Neural cell (in vitro differentiated cells): ENCODE results near the gene HOPX. TPM values are rescaled to one million over a fixed set of nuclear protein-coding genes. Genes with fewer than 3 reads are reported as not detected.
"Not testable (repeated sequence)": the region's sequence is repeated elsewhere in the genome, so short reads cannot be mapped to it uniquely, and the experiment has no call there.

ENCODE experiments used
- H2AFZ ChIP-seq: fragments of 200-600, 300-800 bp; sonication (generic), shearing (Covaris generic); 2 replicates; pipeline ENCODE4 v1.6.0; 2014; ENCODE audit warnings: low read depth, mild to moderate bottlenecking, antibody characterized with exemption, low read length, moderate library complexity
- H3F3A ChIP-seq: fragments of 200-600 bp; shearing (Covaris generic); 2 replicates; pipeline ENCODE4 v1.6.1; 2016; ENCODE audit warnings: mild to moderate bottlenecking, moderate library complexity, mixed read lengths, antibody characterized with exemption, low read length; ENCODE audit not compliant: insufficient read depth, poor library complexity, severe bottlenecking
- H3K27ac ChIP-seq: fragments of 200-600, 300-800 bp; sonication (generic), shearing (Covaris generic); 2 replicates; pipeline ENCODE4 v1.5.1; 2014; ENCODE audit warnings: mild to moderate bottlenecking, low read length, moderate library complexity
- H3K27me3 ChIP-seq: fragments of 300-800, 200-600 bp; sonication (generic), shearing (Covaris generic); 2 replicates; pipeline ENCODE4 v1.6.0; 2014; ENCODE audit warnings: mild to moderate bottlenecking, low read depth, low read length, moderate library complexity; ENCODE audit not compliant: insufficient read depth
- H3K36me3 ChIP-seq: fragments of 300-800, 200-600 bp; sonication (generic), shearing (Covaris generic); 2 replicates; pipeline ENCODE4 v1.5.1; 2014; ENCODE audit warnings: mild to moderate bottlenecking, antibody characterized with exemption, low read length, moderate library complexity; ENCODE audit not compliant: insufficient read depth
- H3K4me2 ChIP-seq: fragments of 300-800, 200-600 bp; sonication (generic), shearing (Covaris generic); 2 replicates; pipeline ENCODE4 v1.6.0; 2014; ENCODE audit warnings: mild to moderate bottlenecking, low read length
- H3K4me3 ChIP-seq: fragments of 300-800, 200-600 bp; sonication (generic), shearing (Covaris generic); 2 replicates; pipeline ENCODE4 v1.5.1; 2014; ENCODE audit warnings: mild to moderate bottlenecking, low read length, moderate library complexity
- H3K79me2 ChIP-seq: fragments of 200-600 bp; shearing (Covaris generic); replicated peaks from 2 replicates; pipeline ENCODE4 v1.6.0; 2014; ENCODE audit warnings: mild to moderate bottlenecking, low read length, moderate library complexity; ENCODE audit not compliant: insufficient read depth
- H3K9ac ChIP-seq: fragments of 300-800, 200-600 bp; sonication (generic), shearing (Covaris generic); 2 replicates; pipeline ENCODE4 v1.6.1; 2016; ENCODE audit warnings: mild to moderate bottlenecking, low read length, mixed read lengths
- H3K9me2 ChIP-seq: fragments of 200-600 bp; shearing (Covaris generic); 2 replicates; pipeline ENCODE4 v1.6.1; 2016; ENCODE audit warnings: mild to moderate bottlenecking, low read length, mixed read lengths; ENCODE audit not compliant: insufficient read depth
- H3K9me3 ChIP-seq: fragments of 200-600, 300-800 bp; sonication (generic), shearing (Covaris generic); 2 replicates; pipeline ENCODE4 v1.6.1; 2016; ENCODE audit warnings: mild to moderate bottlenecking, mixed run types, low read length, moderate library complexity, mixed read lengths
- H4K20me1 ChIP-seq: fragments of 200-600 bp; shearing (Covaris generic); 2 replicates; pipeline ENCODE4 v1.6.1; 2016; ENCODE audit warnings: mild to moderate bottlenecking, mixed run types; ENCODE audit not compliant: insufficient read depth
- CTCF ChIP-seq: fragments of 450-650 bp; IDR thresholded peaks from 2 replicates; pipeline ENCODE4 v1.5.1; 2014; ENCODE audit warnings: antibody characterized with exemption, mild to moderate bottlenecking, moderate library complexity; ENCODE audit not compliant: poor library complexity, severe bottlenecking
- EP300 ChIP-seq: fragments of 450-650 bp; conservative IDR thresholded peaks from 2 replicates; pipeline ENCODE4 v1.6.1; 2014; ENCODE audit warnings: antibody characterized with exemption, mild to moderate bottlenecking, moderate library complexity; ENCODE audit not compliant: poor library complexity, severe bottlenecking
- EZH2 ChIP-seq: fragments of 200-600, 300-800 bp; shearing (Covaris generic), sonication (generic); IDR thresholded peaks from 2 replicates; pipeline ENCODE4 v1.6.1; 2014; ENCODE audit warnings: antibody characterized with exemption, low read length, borderline replicate concordance, mild to moderate bottlenecking; ENCODE audit not compliant: insufficient read depth, poor library complexity, severe bottlenecking
- MXI1 ChIP-seq: fragments of 450-650 bp; conservative IDR thresholded peaks from 2 replicates; pipeline ENCODE4 v1.6.1; 2014; ENCODE audit warnings: antibody characterized with exemption, mild to moderate bottlenecking; ENCODE audit not compliant: poor library complexity, severe bottlenecking
- POLR2AphosphoS5 ChIP-seq: IDR thresholded peaks from 2 replicates; pipeline ENCODE4 v1.6.1; 2012
- RAD21 ChIP-seq: fragments of 450-650 bp; conservative IDR thresholded peaks from 2 replicates; pipeline ENCODE4 v1.6.1; 2014; ENCODE audit warnings: antibody characterized with exemption, mild to moderate bottlenecking, moderate library complexity
- REST ChIP-seq: IDR thresholded peaks from 2 replicates; pipeline ENCODE4 v1.6.1; 2012; ENCODE audit warnings: borderline replicate concordance
- SMC3 ChIP-seq: fragments of 450-650 bp; conservative IDR thresholded peaks from 2 replicates; pipeline ENCODE4 v1.6.1; 2014; ENCODE audit warnings: antibody characterized with exemption, mild to moderate bottlenecking, moderate library complexity; ENCODE audit not compliant: poor library complexity
- TAF1 ChIP-seq: IDR thresholded peaks from 2 replicates; pipeline ENCODE4 v1.6.1; 2012; ENCODE audit warnings: low read depth
- polyA plus RNA-seq: library from polyadenylated mRNA; depleted of rRNA; stranded (reverse); fragments of >200 nt; gene quantifications from 2 replicates; pipeline ENCODE4 v1.2.3, GENCODE V29; 2014

HOPX gene
- polyA plus RNA-seq, 1 donor from 2014 or later, result 2.0 TPM

GRCh38 chr4:56637154-56637553 is 43.9 kb downstream of the HOPX start:
- Histone ChIP-seq H3K9me3 (no peaks in the 10 kb centered on the region), H3K9ac (no peak overlapping the region), H3K36me3 (no peaks in the 10 kb centered on the region), H3K79me2 (no peaks in the 10 kb centered on the region), H3K9me2 (no peaks in the 10 kb centered on the region), H3K4me3 (no peak overlapping the region), H3K4me2 (no peak overlapping the region), H3K27ac (no peak overlapping the region), H3K27me3 (no peaks in the 10 kb centered on the region), H3F3A (no peaks in the 10 kb centered on the region), H4K20me1 (no peaks in the 10 kb centered on the region), H2AFZ (no peak overlapping the region)
- no peak for TF ChIP-seq POLR2AphosphoS5
- TF ChIP-seq EP300, result no peak
- no peak for TF ChIP-seq EZH2
- no peak for TF ChIP-seq REST
- no peak for TF ChIP-seq CTCF
- no peak for TF ChIP-seq RAD21
- no peak for TF ChIP-seq SMC3
- TF ChIP-seq TAF1, result no peak
- TF ChIP-seq MXI1, result no peak

GRCh38 chr4:56634954-56635353 is 46.1 kb downstream of the HOPX start:
- H3K4me3 ChIP-seq, H3K9me3 ChIP-seq, H3K9ac ChIP-seq, H3F3A ChIP-seq, H3K27me3 ChIP-seq, H2AFZ ChIP-seq, H3K27ac ChIP-seq, H3K36me3 ChIP-seq, H3K4me2 ChIP-seq, H3K79me2 ChIP-seq, H3K9me2 ChIP-seq, H4K20me1 ChIP-seq: not testable (repeated sequence)

- no peaks in the 10 kb centered on the region for H3F3A ChIP-seq
- H3K4me3 ChIP-seq, result no peak overlapping the region
- no peaks in the 10 kb centered on the region for H3K79me2 ChIP-seq
- no peaks in the 10 kb centered on the region for H3K27me3 ChIP-seq
- H3K4me2 ChIP-seq, result no peak overlapping the region
- no peak overlapping the region for H3K9ac ChIP-seq
- H3K9me3 ChIP-seq, result no peaks in the 10 kb centered on the region
- no peaks in the 10 kb centered on the region for H3K36me3 ChIP-seq
- H2AFZ ChIP-seq, result no peak overlapping the region
- no peaks in the 10 kb centered on the region for H3K9me2 ChIP-seq
- H3K27ac ChIP-seq, result no peak overlapping the region
- TF ChIP-seq REST, result no peak
- no peak for TF ChIP-seq POLR2AphosphoS5
- no peak for TF ChIP-seq EP300
- no peak for TF ChIP-seq MXI1
- no peak for TF ChIP-seq RAD21
- TF ChIP-seq TAF1, result no peak
- no peak for TF ChIP-seq EZH2
- H4K20me1 ChIP-seq, result no peaks in the 10 kb centered on the region
Observed at GRCh38 chr4:56633486-56633885, 47.6 kb downstream of the HOPX start.
